HEK293 (cell line): Measurements from ENCODE around the gene SRD5A3.

Experiments
- MEIS1 ChIP-seq: sonication (generic); formaldehyde crosslinking; IDR thresholded peaks from 2 replicates; pipeline ENCODE4 v1.8.1; 2022; ENCODE audit warnings: missing genetic modification reagents, mild to moderate bottlenecking, borderline replicate concordance
- PRDM1 ChIP-seq: fragments of 450-650 bp; formaldehyde crosslinking; IDR thresholded peaks from 2 replicates; pipeline ENCODE4; 2016; ENCODE audit warnings: missing biosample characterization, missing genetic modification characterization
- TCF7L2 ChIP-seq: IDR thresholded peaks from 2 replicates; pipeline ENCODE4 v1.6.1; 2011; ENCODE audit warnings: low read depth, mild to moderate bottlenecking, inconsistent platforms, low read length, moderate library complexity, borderline replicate concordance
- ZNF114 ChIP-seq: fragments of 450-650 bp; formaldehyde crosslinking; IDR thresholded peaks from 2 replicates; pipeline ENCODE4 v1.5.0; 2017; ENCODE audit warnings: missing biosample characterization, missing genetic modification characterization
- ZNF121 ChIP-seq: fragments of 450-650 bp; formaldehyde crosslinking; IDR thresholded peaks from 2 replicates; pipeline ENCODE4 v1.5.1; 2016; ENCODE audit warnings: missing biosample characterization, missing genetic modification characterization
- ZNF311 ChIP-seq: fragments of 450-650 bp; formaldehyde crosslinking; IDR thresholded peaks from 2 replicates; pipeline ENCODE4 v1.5.1; 2017; ENCODE audit warnings: missing biosample characterization, missing genetic modification characterization, borderline replicate concordance
- ZNF354C ChIP-seq: fragments of 450-650 bp; formaldehyde crosslinking; IDR thresholded peaks from 2 replicates; pipeline ENCODE4 v1.5.1; 2016; ENCODE audit warnings: missing biosample characterization, missing genetic modification characterization, low read depth, borderline replicate concordance
- ZNF529 ChIP-seq: fragments of 450-650 bp; formaldehyde crosslinking; IDR thresholded peaks from 2 replicates; pipeline ENCODE4 v1.5.1; 2017; ENCODE audit warnings: missing genetic modification characterization, missing biosample characterization; ENCODE audit not compliant: insufficient replicate concordance
- TF ChIP-seq, protein P1 (sequence below): fragments of 450-650 bp; formaldehyde crosslinking; IDR thresholded peaks from 2 replicates; pipeline ENCODE4 v1.5.1; 2016; ENCODE audit warnings: missing biosample characterization, missing genetic modification characterization
- TF ChIP-seq, protein P2 (sequence below): fragments of 450-650 bp; formaldehyde crosslinking; IDR thresholded peaks from 2 replicates; pipeline ENCODE4 v1.5.1; 2016; ENCODE audit warnings: missing biosample characterization, missing genetic modification characterization, low read depth
- TF ChIP-seq, protein P3 (sequence below): fragments of 450-650 bp; formaldehyde crosslinking; IDR thresholded peaks from 2 replicates; pipeline ENCODE4 v1.5.1; 2017; ENCODE audit warnings: missing biosample characterization, missing genetic modification characterization

DNA sequence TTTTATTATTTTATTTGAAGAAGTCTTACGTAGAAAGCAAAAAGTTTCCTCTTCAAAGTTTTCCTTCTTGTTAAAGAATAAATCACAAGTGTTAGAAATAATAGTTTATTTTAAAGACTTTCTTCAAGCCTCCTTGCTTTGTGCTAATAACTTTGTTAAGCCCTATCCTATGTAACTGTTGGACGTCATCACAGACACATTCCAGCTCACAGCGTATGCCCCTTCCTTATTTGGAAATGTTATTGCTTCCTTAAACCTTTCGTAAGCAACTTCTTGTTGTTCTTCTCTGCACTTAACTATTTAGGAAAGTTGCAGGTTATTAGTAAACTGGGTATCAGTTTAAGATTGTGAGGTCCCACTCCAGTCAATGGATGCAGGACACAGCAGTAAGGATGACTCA lies 7.6 kb upstream of the SRD5A3 start:
- TF ChIP-seq ZNF121 (tag by site-specific recombination) (no peak), ZNF114 (tag by site-specific recombination) (no peak), ZNF311 (tag by site-specific recombination) (no peak), ZNF529 (tag by site-specific recombination) (no peak), ZNF354C (tag by site-specific recombination) (no peak), TCF7L2 (no peak), PRDM1 (tag by site-specific recombination) (no peak), MEIS1 (CRISPR knock-in tag) (no peak)
- TF ChIP-seq, protein P1, sequence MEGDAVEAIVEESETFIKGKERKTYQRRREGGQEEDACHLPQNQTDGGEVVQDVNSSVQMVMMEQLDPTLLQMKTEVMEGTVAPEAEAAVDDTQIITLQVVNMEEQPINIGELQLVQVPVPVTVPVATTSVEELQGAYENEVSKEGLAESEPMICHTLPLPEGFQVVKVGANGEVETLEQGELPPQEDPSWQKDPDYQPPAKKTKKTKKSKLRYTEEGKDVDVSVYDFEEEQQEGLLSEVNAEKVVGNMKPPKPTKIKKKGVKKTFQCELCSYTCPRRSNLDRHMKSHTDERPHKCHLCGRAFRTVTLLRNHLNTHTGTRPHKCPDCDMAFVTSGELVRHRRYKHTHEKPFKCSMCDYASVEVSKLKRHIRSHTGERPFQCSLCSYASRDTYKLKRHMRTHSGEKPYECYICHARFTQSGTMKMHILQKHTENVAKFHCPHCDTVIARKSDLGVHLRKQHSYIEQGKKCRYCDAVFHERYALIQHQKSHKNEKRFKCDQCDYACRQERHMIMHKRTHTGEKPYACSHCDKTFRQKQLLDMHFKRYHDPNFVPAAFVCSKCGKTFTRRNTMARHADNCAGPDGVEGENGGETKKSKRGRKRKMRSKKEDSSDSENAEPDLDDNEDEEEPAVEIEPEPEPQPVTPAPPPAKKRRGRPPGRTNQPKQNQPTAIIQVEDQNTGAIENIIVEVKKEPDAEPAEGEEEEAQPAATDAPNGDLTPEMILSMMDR: no peak
- TF ChIP-seq, protein P2, sequence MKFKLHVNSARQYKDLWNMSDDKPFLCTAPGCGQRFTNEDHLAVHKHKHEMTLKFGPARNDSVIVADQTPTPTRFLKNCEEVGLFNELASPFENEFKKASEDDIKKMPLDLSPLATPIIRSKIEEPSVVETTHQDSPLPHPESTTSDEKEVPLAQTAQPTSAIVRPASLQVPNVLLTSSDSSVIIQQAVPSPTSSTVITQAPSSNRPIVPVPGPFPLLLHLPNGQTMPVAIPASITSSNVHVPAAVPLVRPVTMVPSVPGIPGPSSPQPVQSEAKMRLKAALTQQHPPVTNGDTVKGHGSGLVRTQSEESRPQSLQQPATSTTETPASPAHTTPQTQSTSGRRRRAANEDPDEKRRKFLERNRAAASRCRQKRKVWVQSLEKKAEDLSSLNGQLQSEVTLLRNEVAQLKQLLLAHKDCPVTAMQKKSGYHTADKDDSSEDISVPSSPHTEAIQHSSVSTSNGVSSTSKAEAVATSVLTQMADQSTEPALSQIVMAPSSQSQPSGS: no peak
- TF ChIP-seq, protein P3, sequence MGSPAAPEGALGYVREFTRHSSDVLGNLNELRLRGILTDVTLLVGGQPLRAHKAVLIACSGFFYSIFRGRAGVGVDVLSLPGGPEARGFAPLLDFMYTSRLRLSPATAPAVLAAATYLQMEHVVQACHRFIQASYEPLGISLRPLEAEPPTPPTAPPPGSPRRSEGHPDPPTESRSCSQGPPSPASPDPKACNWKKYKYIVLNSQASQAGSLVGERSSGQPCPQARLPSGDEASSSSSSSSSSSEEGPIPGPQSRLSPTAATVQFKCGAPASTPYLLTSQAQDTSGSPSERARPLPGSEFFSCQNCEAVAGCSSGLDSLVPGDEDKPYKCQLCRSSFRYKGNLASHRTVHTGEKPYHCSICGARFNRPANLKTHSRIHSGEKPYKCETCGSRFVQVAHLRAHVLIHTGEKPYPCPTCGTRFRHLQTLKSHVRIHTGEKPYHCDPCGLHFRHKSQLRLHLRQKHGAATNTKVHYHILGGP (tag by site-specific recombination): no peak
